GM19463 (cell line): Measurements from ENCODE around the gene OXCT1.
A peak's percentile ranks its signal among the peaks of the same experiment; 100 is the strongest.
"Not testable (repeated sequence)": the region's sequence is repeated elsewhere in the genome, so short reads cannot be mapped to it uniquely, and the experiment has no call there.

Source experiments
- ATAC-seq: cut with Tn5 transposase; IDR thresholded peaks from one replicate; pipeline ENCODE4 v1.9.1; 2021; ENCODE audit warnings: mild to moderate bottlenecking, moderate library complexity; ENCODE audit not compliant: unreplicated experiment

OXCT1 gene

GRCh38 chr5:41778410-41778809, 91.8 kb downstream of the OXCT1 start:
- ATAC-seq = no peak

- no peak for ATAC-seq
These were observed 93.8 kb downstream of the OXCT1 start for GRCh38 chr5:41776435-41776834.

- ATAC-seq = no peak
These were observed 96.4 kb downstream of the OXCT1 start for GRCh38 chr5:41773799-41774198.

- peak; percentile 48 for ATAC-seq
These were observed 97.3 kb downstream of the OXCT1 start for GRCh38 chr5:41772785-41773442.

- no peak for ATAC-seq
These were observed 98.2 kb downstream of the OXCT1 start for GRCh38 chr5:41772056-41772455.

GRCh38 chr5:41770799-41771198, 99.4 kb downstream of the OXCT1 start:
- ATAC-seq = peak; percentile 79

- ATAC-seq = no peak
These were observed 101.5 kb downstream of the OXCT1 start for GRCh38 chr5:41768692-41769091.

GRCh38 chr5:41764650-41765049, 105.6 kb downstream of the OXCT1 start:
- ATAC-seq = no peak

- ATAC-seq = peak; percentile 40
These were observed 106.7 kb downstream of the OXCT1 start for GRCh38 chr5:41763574-41763973.

GRCh38 chr5:41763081-41763480, 107.1 kb downstream of the OXCT1 start:
- ATAC-seq = no peak

GRCh38 chr5:41762426-41762825, 107.8 kb downstream of the OXCT1 start:
- no peak for ATAC-seq

GRCh38 chr5:41761663-41762062, 108.6 kb downstream of the OXCT1 start:
- ATAC-seq = no peak

- ATAC-seq = no peak
These were observed 114.5 kb downstream of the OXCT1 start for GRCh38 chr5:41755705-41756104.

- ATAC-seq = peak; percentile 69
These were observed 115.4 kb downstream of the OXCT1 start for GRCh38 chr5:41754857-41755256.

GRCh38 chr5:41751867-41752266, 118.4 kb downstream of the OXCT1 start:
- no peak for ATAC-seq

GRCh38 chr5:41748631-41749030, 121.6 kb downstream of the OXCT1 start:
- peak; percentile 99 for ATAC-seq

- ATAC-seq = no peak
These were observed 122.5 kb downstream of the OXCT1 start for GRCh38 chr5:41747708-41748107.

- ATAC-seq = no peak
These were observed 122.9 kb downstream of the OXCT1 start for GRCh38 chr5:41747301-41747700.

GRCh38 chr5:41742608-41743007, 127.6 kb downstream of the OXCT1 start:
- ATAC-seq = not testable (repeated sequence)

GRCh38 chr5:41738710-41739354, 131.4 kb downstream of the OXCT1 start:
- ATAC-seq = no peak

- no peak for ATAC-seq
These were observed 133.6 kb downstream of the OXCT1 start for GRCh38 chr5:41736641-41737040.

- ATAC-seq = peak; percentile 78
These were observed 135.0 kb downstream of the OXCT1 start for GRCh38 chr5:41735213-41735612.

- not testable (repeated sequence) for ATAC-seq
These were observed 140.8 kb downstream of the OXCT1 start for GRCh38 chr5:41729381-41729780.
